Erythroblast (primary cell): ENCODE results near the gene TTC27.

Experiments
- GATA1 ChIP-seq: IDR thresholded peaks from 2 replicates; pipeline ENCODE4 v1.6.1; 2011; ENCODE audit warnings: low read depth, mild to moderate bottlenecking, control low read depth, low read length, moderate library complexity
- POLR2A ChIP-seq: IDR thresholded peaks from 2 replicates; pipeline ENCODE4 v1.6.1; 2011; ENCODE audit warnings: mild to moderate bottlenecking, low read length

DNA sequence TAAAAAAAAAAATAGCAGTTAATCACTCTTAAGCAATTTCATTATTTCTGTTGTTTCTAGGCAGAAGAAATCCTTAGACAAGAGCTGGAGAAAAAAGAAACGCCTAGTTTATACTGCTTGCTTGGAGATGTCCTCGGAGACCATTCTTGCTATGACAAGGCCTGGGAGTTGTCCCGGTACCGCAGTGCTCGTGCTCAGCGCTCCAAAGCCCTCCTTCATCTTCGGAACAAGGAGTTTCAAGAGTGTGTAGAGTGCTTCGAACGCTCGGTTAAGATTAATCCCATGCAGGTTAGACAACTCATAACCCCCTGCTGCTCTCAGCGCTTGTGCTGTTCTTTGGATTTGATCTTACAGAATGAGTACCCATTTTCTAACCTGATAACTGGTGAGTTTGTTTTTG lies 130.4 kb downstream of the TTC27 start:
- TF ChIP-seq POLR2A (no peak), GATA1 (no peak)
